GM23338 (cell line): Measurements from ENCODE around the gene LGALS7.

Experiments used
- CREB1 ChIP-seq: fragments of 250-450 bp; sonication (Bioruptor Pico); IDR thresholded peaks from 2 replicates; pipeline ENCODE4 v1.5.0; 2020; ENCODE audit warnings: low read depth, mild to moderate bottlenecking, moderate library complexity
- CTCF ChIP-seq, 2 experiments: fragments of 200-600 bp in 1 of 2; sonication (generic) in 1 of 2; conservative IDR thresholded peaks; 2 replicates each; pipeline versions ENCODE4 v1.5.1 to v1.6.1; 2016 to 2017; ENCODE audit warnings: antibody characterized with exemption in 2 of 2, low read depth in 2 of 2, mild to moderate bottlenecking in 2 of 2, moderate library complexity in 1 of 2
- ETS1 ChIP-seq: IDR thresholded peaks from 2 replicates; pipeline ENCODE4 v1.6.1; 2016; ENCODE audit warnings: antibody characterized with exemption
- EZH2 ChIP-seq: fragments of 200-600 bp; sonication (generic); IDR thresholded peaks from one replicate; pipeline ENCODE4 v1.8.0; 2017; ENCODE audit warnings: antibody characterized with exemption, mild to moderate bottlenecking, low read depth; ENCODE audit not compliant: unreplicated experiment
- EZH2phosphoT487 ChIP-seq: fragments of 200-600 bp; sonication (generic); IDR thresholded peaks from one replicate; pipeline ENCODE4 v1.8.1; 2018; ENCODE audit warnings: antibody characterized with exemption; ENCODE audit not compliant: unreplicated experiment
- JUNB ChIP-seq: IDR thresholded peaks from one replicate; pipeline ENCODE4 v1.6.1; 2016; ENCODE audit warnings: antibody characterized with exemption; ENCODE audit not compliant: unreplicated experiment
- NANOG ChIP-seq: IDR thresholded peaks from 2 replicates; pipeline ENCODE4 v1.6.1; 2016; ENCODE audit warnings: antibody characterized with exemption, borderline replicate concordance
- POLR2AphosphoS5 ChIP-seq: IDR thresholded peaks from 2 replicates; pipeline ENCODE4 v1.6.1; 2016; ENCODE audit warnings: antibody characterized with exemption, low read depth
- REST ChIP-seq: IDR thresholded peaks from one replicate; pipeline ENCODE4 v1.6.1; 2018; ENCODE audit warnings: antibody characterized with exemption; ENCODE audit not compliant: unreplicated experiment
- STAT1 ChIP-seq: IDR thresholded peaks from one replicate; pipeline ENCODE4 v1.6.1; 2016; ENCODE audit warnings: antibody characterized with exemption; ENCODE audit not compliant: unreplicated experiment
- ZNF114 ChIP-seq: fragments of 250-450 bp; sonication (Bioruptor Pico); IDR thresholded peaks from 2 replicates; pipeline ENCODE4 v1.5.0; 2020; ENCODE audit warnings: mild to moderate bottlenecking, moderate library complexity
- ZNF331 ChIP-seq: fragments of 250-450 bp; sonication (Bioruptor Pico); IDR thresholded peaks from 2 replicates; pipeline ENCODE4 v1.5.0; 2020; ENCODE audit warnings: low read depth, mild to moderate bottlenecking, moderate library complexity
- ZNF462 ChIP-seq: fragments of 250-450 bp; sonication (Bioruptor Pico); IDR thresholded peaks from 2 replicates; pipeline ENCODE4 v1.5.0; 2020; ENCODE audit warnings: mild to moderate bottlenecking, moderate library complexity

GRCh38 chr19:38735257-38735686 is 38.0 kb downstream of the LGALS7 start:
- TF ChIP-seq CTCF (conservative IDR thresholded peaks at IDR 0.05; ENCODE audit: low read depth in 2 of 2) (no peak), EZH2 (no peak), JUNB (no peak), NANOG (no peak), POLR2AphosphoS5 (peak; percentile 50), REST (no peak), EZH2phosphoT487 (no peak), CREB1 (CRISPR knock-in tag) (no peak), ETS1 (no peak), ZNF114 (no peak), ZNF331 (CRISPR knock-in tag) (no peak), STAT1 (no peak), ZNF462 (CRISPR knock-in tag) (no peak)
